ENCODE data around the gene PRKCE.
A peak's percentile ranks its signal among the peaks of the same experiment; 100 is the strongest.

PRKCE gene

GRCh38 chr2:46098621-46099062 lies 447.2 kb downstream of the PRKCE start:
- DNase-seq: no peak

- DNase-seq: no peak
Measured at GRCh38 chr2:46101557-46102220, 450.2 kb downstream of the PRKCE start.

DNA sequence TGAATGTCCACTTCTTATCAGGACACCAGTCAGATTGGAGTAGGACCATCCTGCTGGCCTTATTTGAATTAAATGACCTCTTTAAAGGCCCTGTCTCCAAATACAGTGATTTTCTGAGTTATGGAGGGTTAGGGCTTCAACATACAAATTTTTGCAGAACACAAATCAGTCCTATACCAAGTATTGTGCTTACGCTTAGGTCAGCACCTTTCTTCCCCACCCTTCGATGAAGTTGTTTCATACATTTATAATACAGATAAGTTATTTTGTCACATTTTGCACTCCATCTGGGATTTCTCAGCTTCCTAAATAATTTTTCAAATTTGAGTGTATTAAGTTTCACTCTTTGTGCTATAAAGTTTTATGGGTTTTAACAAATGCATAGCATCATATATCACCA lies 455.2 kb downstream of the PRKCE start:
- no peak for DNase-seq

DNA sequence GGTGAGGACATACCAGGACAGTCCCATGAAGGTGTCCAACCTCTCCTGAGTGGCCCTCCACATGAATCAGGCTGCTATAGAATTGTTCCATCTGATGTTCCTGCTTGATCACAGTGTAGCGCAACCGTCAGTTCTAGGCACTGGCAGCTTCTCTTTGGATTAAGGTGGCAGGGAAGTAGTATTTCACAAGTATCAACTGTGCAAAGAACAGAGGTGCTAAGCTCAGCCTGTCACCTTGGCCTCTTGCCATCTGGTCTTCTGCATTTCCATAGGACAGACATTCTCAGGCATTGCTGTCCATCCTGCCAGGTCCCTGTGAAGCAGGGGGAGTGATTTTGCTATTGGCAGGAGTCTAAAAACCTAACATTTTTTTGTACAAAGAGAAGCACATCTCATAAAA lies 463.5 kb downstream of the PRKCE start:
- no peak for DNase-seq

DNA sequence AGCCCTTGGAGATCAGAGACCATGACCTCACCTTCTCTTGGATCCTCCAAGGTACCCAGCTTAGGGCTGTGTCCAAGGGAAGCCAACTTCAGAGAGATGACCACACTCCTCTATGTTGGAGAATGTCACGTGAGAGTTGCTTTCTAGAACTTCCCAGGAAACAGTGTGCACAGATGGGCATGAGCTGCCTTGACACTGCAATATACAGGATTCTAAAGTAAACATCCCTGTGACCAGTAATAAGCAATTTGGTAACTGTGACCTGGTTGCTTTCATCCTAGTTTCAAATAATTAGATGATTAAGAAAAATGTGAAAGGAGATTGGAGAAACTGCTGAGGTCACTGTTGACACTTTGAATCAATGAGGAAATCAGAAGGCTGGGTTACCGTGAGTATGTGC lies 464.7 kb downstream of the PRKCE start:
- DNase-seq: no peak

GRCh38 chr2:46116553-46116991 lies 465.1 kb downstream of the PRKCE start:
- no peak for DNase-seq

- no peak for DNase-seq
Measured at GRCh38 chr2:46117379-46117778, 465.9 kb downstream of the PRKCE start.

- DNase-seq: no peak
Measured at GRCh38 chr2:46117994-46118393, 466.5 kb downstream of the PRKCE start.

GRCh38 chr2:46118656-46119371 lies 467.3 kb downstream of the PRKCE start:
- no peak for DNase-seq

GRCh38 chr2:46119453-46119852 lies 468.0 kb downstream of the PRKCE start:
- no peak for DNase-seq

GRCh38 chr2:46120792-46121555 lies 469.5 kb downstream of the PRKCE start:
- no peak for DNase-seq

DNA sequence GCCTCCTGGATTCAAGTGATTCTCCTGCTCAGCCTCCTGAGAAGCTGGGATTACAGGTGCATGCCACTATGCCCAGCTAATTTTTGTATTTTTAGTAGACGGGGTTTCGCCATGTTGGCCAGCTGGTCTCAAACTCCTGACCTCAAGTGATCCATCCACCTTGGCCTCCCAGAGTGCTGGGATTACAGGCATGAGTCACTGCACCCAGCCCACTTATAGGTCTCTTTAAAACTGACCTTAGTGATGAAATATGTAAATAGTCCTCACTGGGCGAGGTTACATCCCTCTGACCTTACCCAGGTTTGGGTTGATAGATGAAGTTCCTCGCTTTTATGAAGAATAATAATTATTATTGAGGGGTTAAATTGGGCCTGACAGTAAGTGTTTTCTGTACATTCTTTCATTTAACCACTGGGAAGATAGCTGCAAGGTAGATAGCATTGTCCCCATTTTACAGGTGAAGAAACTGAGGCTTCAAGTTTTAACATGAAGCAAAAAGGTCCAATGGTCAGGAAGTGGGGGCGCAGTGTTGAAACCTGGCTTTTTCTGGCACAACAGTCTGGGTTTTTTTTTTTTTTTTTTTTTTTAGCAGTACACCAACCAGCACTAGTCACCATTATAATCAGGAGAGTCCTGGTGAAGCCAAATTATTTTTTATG lies 471.0 kb downstream of the PRKCE start:
- no peak for DNase-seq

DNA sequence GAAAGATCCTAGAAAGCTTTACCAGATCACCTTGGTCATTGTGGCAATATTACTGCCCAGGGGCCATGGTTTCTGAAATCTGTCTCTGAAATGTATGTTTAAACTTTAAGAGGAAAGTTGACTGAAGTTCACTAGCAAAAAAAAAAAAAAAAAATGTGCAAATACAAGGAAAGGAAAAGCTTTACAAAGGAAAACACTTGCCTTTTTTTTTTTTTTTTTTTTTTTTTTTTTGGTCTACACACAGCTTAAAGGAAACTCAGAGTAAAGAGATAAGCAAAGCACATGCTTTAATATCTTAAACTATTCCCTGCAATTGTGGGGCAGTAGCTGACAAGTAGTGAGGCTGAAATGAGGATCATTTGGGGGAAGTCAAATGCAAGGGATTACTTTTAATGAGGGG lies 471.5 kb downstream of the PRKCE start:
- no peak for DNase-seq

GRCh38 chr2:46125798-46126197 lies 474.3 kb downstream of the PRKCE start:
- no peak for DNase-seq

DNA sequence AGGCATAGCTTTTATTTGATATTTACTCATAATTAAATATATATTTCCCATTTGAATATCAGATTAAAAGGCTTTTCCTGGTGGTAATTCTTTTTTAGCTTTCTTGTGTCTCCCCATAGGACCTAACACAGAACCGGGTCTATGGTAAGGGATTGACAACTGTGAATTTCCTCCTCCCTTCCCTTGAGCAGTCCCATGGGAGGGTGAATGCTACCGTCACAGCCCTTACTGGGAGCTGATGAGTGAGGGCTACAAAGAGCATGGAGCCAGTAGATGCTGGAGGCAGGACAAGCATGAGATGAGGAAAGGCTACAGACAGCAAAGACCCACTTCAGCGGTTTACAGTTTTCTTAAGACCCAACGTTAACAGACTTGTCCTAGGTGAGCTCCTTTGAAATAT lies 475.1 kb downstream of the PRKCE start:
- DNase-seq: no peak

DNA sequence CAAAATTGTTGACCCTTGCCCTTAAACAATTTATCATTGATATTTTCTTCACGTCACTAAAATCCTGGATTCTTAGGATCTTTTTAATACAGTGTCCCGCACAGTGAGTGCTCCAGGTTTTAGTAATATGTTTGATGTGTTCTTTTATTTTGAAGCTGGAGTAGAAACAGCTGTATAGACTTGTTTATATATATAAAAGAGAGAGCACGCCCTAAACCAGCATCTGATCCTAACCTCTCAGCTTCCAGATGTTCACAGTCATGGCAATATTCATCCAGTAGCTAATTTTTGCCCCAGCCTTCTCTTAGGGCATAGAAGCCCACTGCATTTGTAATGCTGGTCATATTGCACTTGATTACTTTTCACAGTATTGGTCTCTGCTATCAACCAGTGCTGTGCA lies 475.7 kb downstream of the PRKCE start:
- DNase-seq: no peak

DNA sequence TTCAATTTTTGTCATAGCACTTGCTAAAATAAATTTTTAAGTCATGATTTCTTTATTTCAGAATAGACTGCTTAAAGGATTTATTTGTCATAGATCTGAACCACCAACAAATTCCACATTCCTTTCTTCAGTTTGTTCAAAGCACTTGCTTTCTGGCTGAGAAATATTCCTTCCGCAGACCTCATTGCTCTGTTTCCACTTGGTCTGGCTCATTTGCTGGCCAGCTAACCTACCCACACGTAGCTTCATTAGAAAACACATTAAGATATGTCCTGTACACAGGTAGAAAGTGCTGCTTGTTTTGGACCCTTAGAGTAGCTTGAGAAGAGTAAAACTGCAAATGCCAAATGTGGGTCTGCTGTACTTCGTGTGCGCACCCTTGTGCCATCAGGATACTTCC lies 479.0 kb downstream of the PRKCE start:
- no peak for DNase-seq

DNA sequence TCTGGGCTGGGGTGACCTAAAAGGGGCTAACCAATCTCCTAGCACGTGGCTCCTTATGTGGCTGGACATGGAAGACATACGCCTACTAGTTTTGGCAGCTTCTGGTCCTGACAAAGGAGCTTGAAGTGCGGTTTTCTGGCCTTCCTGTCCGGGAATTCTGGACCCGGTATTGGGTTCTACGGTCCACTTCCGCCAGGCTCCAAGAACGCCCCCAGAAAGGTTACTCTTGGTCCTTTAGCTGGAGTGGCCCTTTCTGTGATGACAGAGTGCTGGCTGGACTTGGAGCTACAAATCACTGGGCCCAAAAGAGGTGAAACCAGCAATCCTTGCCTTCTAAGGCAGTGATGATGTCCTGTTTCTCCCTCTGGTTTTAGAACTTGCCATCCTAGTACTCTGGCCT lies 481.5 kb downstream of the PRKCE start:
- DNase-seq: no peak

DNA sequence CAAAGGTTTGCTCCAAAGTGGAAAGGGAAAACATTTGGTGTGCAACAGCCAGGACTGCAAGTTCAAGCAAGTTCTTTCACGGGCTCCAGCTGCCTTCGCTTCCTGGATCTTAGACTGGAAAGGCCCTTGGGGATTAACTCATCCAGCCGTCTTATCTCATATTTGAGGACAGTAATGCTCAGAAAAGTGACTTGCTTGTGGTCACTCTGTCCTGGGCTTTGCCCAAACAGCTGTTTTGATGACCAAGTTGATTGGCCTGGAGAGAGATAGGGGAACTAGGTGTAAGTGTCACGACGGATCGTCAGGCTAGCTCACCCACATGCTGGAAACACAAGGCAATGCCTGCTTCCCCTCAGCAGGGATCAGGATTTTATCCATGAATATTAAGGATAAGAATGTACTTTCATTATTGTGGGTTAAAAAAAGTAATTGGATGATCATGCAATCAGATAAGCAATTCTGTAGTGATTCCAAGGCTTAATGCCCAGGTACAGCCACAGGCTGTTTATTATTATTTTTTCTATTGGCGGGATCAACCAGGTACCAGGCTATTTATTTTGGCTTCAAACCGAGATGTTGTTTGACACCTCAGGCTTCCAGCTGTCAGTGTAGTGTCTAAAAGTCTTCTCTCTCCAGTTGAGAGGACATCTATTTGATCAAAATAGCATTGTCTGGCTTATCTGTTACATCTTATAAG lies 483.2 kb downstream of the PRKCE start:
- DNase-seq: no peak

DNA sequence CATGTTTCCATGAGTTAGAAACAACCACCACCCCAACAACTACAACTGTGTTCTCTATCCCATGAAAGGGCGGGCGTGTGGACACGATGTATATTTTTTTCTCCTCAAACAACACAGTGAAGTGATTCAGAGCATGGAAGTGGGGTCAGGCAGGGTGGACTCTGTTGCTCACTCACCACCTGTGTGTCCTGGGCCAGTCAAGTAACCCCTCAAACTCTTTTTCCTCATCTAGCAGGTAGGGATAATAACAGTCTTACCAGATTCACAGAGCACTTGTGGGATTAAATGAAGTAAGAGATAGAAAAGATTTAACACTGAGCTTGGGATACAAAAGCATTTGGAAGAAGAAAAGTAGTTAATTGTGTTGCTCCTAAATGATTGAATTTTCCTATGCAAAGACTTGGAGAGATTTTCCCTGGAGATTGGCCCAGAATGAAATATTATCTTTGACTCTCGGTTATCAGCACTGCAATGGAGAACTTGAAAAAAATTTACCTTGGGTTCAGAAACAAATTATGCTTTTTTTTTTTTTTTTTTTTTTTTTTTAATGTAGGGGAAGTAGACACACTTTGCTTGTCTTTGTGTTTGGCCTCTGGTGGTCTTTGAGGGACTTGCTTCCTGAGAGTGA lies 483.9 kb downstream of the PRKCE start:
- peak; percentile 0 for DNase-seq

DNA sequence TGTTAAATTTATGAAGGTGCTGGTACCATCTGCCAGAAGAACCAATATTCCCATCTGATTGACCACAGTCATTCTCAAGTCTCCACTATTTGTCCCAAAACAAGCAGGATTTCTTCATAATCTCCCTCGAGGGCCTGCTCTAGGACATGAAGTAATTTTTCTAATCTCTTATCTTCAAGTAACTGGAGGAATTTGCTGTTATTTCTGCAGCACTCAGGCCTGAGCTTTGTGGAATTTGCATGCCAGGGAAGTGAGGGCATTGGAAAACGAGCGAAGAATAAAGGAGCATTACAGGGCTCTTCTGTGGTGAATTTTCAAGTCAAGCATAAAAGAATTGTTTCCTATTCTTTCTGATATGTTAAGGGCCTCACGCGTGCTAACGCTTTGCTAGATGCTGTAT lies 484.5 kb downstream of the PRKCE start:
- DNase-seq: no peak

GRCh38 chr2:46136481-46136880 lies 485.0 kb downstream of the PRKCE start:
- no peak for DNase-seq
